HEK293T (cell line): ENCODE measurements around the gene ACP1.

Source experiments
- CTCF ChIA-PET: fragments of 350-600 bp; formaldehyde crosslinking; extraction: SDS; loops from one replicate; lab custom pipeline; 2021; ENCODE audit warnings: antibody characterized with exemption, inconsistent platforms; lab: Yijun Ruan, JAX
- POLR2A ChIA-PET: fragments of 350-600 bp; formaldehyde crosslinking; extraction: SDS; loops from one replicate; lab custom pipeline; 2020; ENCODE audit warnings: antibody characterized with exemption, inconsistent platforms; lab: Yijun Ruan, JAX
- DNase-seq: peaks from one replicate; pipeline ENCODE4 v3.0.0; 2012; ENCODE audit warnings: mixed read lengths; ENCODE audit errors: extremely low spot score
- ARNT ChIP-seq: fragments of 450-650 bp; IDR thresholded peaks from 2 replicates; pipeline ENCODE4 v1.6.1; 2017; ENCODE audit warnings: mild to moderate bottlenecking
- BHLHE40 ChIP-seq: fragments of 450-650 bp; IDR thresholded peaks from 2 replicates; pipeline ENCODE4 v1.6.1; 2016; ENCODE audit warnings: mild to moderate bottlenecking, moderate library complexity, borderline replicate concordance
- CTBP1 ChIP-seq: fragments of 450-650 bp; IDR thresholded peaks from 2 replicates; pipeline ENCODE4 v1.6.1; 2016; ENCODE audit warnings: borderline replicate concordance
- ELF4 ChIP-seq: fragments of 450-650 bp; IDR thresholded peaks from 2 replicates; pipeline ENCODE4 v1.6.1; 2017; ENCODE audit warnings: antibody characterized with exemption
- FOXA1 ChIP-seq: fragments of 450-650 bp; IDR thresholded peaks from 2 replicates; pipeline ENCODE4 v1.6.1; 2016; ENCODE audit warnings: mild to moderate bottlenecking
- FOXK2 ChIP-seq: fragments of 450-650 bp; IDR thresholded peaks from 2 replicates; pipeline ENCODE4 v1.6.1; 2016; ENCODE audit warnings: mild to moderate bottlenecking
- FOXM1 ChIP-seq: fragments of 450-650 bp; IDR thresholded peaks from 2 replicates; pipeline ENCODE4 v1.6.1; 2017; ENCODE audit warnings: mild to moderate bottlenecking, borderline replicate concordance
- HDGF ChIP-seq: fragments of 450-650 bp; IDR thresholded peaks from 2 replicates; pipeline ENCODE4 v1.6.1; 2017; ENCODE audit warnings: antibody characterized with exemption, borderline replicate concordance
- L3MBTL2 ChIP-seq: fragments of 450-650 bp; conservative IDR thresholded peaks from 2 replicates; pipeline ENCODE4 v1.6.1; 2016; ENCODE audit warnings: mild to moderate bottlenecking
- LEF1 ChIP-seq: fragments of 450-650 bp; IDR thresholded peaks from 2 replicates; pipeline ENCODE4 v1.6.1; 2017; ENCODE audit warnings: mild to moderate bottlenecking, borderline replicate concordance
- NFRKB ChIP-seq: fragments of 450-650 bp; IDR thresholded peaks from 2 replicates; pipeline ENCODE4 v1.6.1; 2016; ENCODE audit warnings: mild to moderate bottlenecking, moderate library complexity
- SP1 ChIP-seq: fragments of 450-650 bp; IDR thresholded peaks from 2 replicates; pipeline ENCODE4 v1.6.1; 2017
- SUZ12 ChIP-seq: fragments of 450-650 bp; IDR thresholded peaks from 2 replicates; pipeline ENCODE4 v1.6.1; 2016; ENCODE audit warnings: mild to moderate bottlenecking
- TARDBP ChIP-seq: fragments of 450-650 bp; IDR thresholded peaks from 2 replicates; pipeline ENCODE4 v1.6.1; 2016
- ZNF384 ChIP-seq: fragments of 450-650 bp; IDR thresholded peaks from 2 replicates; pipeline ENCODE4 v1.6.1; 2016
- TF ChIP-seq, protein P1 (sequence below): fragments of 450-650 bp; IDR thresholded peaks from 2 replicates; pipeline ENCODE4 v1.6.1; 2016

The ACP1 gene

DNA sequence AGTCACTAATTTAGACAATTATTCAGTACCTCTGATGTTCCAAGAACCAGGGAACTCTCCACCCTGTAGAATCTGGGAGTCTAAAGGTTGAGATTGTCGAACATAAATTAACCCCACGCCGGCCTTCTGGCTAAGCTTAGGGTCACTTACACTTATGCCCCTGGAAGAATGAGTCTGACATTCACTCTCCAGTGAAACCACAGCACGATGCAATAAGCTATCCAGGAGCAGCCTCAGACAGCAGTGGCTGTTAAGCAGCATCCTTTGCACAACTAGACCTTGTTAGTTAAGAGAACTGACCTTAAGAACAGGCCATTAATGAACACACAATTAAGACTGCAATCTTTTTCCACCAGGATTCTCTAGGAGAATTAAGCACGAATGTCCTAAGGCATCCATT, 25.9 kb upstream of the ACP1 start:
- ChIA-PET CTCF (no interaction called here), POLR2A (no interaction called here)
- no peak for TF ChIP-seq FOXA1
- TF ChIP-seq BHLHE40: no peak
- no peak for TF ChIP-seq FOXK2
- DNase-seq: no peak

DNA sequence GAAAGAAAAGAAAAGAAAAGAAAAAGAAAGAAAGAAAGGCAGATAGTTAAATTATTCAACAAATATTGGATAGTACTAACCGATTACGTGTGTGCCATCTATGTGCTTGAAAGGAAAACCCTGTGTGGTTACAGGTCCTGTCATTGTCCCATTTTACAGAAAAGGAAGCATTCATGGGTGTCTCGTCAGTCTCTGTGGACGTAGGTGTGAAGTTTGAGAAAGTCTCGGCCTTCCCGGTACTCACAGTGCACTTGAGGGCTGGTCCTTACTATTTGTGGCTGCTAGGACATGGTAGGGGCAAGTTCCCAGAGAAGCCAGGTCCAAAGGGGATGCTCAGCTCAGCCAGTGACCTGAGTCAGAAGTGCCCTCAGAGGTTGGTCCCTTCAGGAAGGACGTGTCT, 20.2 kb upstream of the ACP1 start:
- ChIA-PET CTCF (interaction anchor here (0.6 kb wide), 1 partner anchor 40 kb away, joined by 3 read pairs; no protein-coding TSS in a partner anchor), POLR2A (no interaction called here)
- no peak for TF ChIP-seq LEF1
- TF ChIP-seq ARNT: no peak
- TF ChIP-seq FOXA1: no peak
- DNase-seq: no peak

DNA sequence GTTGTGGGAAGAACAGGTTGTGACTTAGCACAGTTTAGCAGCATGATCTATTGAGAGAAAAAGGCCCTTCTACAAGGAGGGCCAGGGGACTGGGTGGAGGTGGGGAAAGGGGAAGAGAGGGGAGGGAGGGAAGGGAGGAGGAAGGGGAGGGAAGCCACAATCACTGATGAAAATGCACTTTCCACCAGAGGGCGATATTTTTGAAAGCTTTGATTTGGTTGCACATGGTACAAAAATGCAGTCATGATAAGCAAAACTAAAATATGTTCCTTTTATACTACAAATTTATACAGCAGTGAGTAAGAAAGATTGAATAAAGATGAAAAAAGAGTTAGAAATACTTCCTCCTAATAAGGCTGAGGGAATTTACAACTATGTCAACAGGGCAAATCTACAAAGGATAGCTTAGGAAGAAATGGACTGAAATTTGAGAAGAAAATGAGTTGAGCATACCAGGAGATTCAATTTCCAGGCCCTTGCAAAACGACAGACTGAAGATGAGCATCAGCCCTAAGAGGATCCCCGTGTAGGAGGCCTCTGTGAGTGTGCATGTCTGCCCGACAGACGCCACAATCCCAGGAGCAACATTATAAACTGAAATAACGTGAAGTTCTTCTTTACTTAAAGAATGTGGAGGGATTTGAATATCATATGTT, 18.1 kb upstream of the ACP1 start:
- CTCF ChIA-PET: interaction anchor here (0.5 to 1.1 kb wide), 3 partner anchors 9 to 42 kb away, joined by 3 to 4 read pairs (median 3); no protein-coding TSS in a partner anchor
- peak; percentile 31 for DNase-seq
- POLR2A ChIA-PET: no interaction called here
- TF ChIP-seq BHLHE40 (no peak), L3MBTL2 (no peak), HDGF (no peak), SUZ12 (no peak), FOXA1 (no peak), NFRKB (no peak), ARNT (no peak), ZNF384 (no peak), FOXM1 (no peak), FOXK2 (no peak), ELF4 (no peak), LEF1 (no peak), TARDBP (no peak), SP1 (no peak), CTBP1 (no peak)
- TF ChIP-seq, protein P1, sequence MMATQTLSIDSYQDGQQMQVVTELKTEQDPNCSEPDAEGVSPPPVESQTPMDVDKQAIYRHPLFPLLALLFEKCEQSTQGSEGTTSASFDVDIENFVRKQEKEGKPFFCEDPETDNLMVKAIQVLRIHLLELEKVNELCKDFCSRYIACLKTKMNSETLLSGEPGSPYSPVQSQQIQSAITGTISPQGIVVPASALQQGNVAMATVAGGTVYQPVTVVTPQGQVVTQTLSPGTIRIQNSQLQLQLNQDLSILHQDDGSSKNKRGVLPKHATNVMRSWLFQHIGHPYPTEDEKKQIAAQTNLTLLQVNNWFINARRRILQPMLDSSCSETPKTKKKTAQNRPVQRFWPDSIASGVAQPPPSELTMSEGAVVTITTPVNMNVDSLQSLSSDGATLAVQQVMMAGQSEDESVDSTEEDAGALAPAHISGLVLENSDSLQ: no peak

DNA sequence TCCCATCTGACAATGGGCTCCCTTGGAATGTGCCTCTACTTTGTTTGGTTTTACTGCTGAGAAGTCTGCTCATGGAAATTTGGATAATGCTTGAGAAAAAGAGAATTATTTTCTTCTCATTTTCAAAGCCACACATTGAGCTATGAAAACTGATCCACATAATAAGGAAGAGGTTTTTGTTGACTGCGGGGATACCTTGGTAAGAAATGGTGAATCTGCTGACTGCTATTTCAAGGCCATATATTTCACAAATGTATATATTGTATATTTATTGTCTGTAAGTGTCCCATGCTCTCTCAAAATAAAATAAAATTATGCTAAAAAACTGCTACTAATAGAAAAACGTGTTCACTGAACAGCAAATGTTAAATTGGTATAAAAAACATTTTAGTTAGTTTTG, 16.0 kb upstream of the ACP1 start:
- DNase-seq: no peak
- TF ChIP-seq FOXA1 (no peak), SUZ12 (no peak), L3MBTL2 (no peak), ELF4 (no peak), NFRKB (no peak), LEF1 (no peak), FOXM1 (no peak), ZNF384 (no peak), HDGF (no peak), ARNT (no peak), CTBP1 (no peak), TARDBP (no peak), BHLHE40 (no peak), FOXK2 (no peak), SP1 (no peak)
- TF ChIP-seq, protein P1: no peak
- ChIA-PET CTCF (no interaction called here), POLR2A (no interaction called here)

DNA sequence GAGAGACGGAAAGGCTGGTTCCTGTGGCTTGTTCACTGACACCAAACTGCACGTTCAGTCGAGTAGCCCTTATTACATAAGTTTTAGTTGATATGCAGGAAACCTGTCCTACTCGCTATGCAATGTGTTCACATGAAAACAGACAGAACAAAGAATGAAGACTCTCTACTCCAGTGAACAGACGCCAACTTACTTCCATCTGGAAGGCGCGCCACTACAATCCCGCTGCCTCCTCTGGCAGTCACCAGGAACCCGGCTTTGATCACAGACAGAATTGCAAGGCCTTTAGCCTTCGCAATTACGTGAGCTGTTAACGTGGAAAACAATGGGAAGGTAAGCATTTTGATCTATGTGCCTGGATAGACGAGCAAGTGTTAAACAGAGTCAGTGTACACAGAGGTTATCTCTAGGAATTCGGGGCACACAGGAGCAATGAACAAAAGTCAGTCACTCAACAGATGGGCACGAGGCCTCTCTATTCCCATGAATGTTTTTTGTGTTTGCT, 15.2 kb upstream of the ACP1 start:
- POLR2A ChIA-PET: no interaction called here
- TF ChIP-seq ZNF384 (no peak), FOXM1 (no peak), ARNT (no peak), CTBP1 (no peak), SP1 (no peak), LEF1 (no peak), NFRKB (no peak), FOXA1 (no peak), SUZ12 (no peak), TARDBP (no peak), FOXK2 (no peak)
- TF ChIP-seq, protein P1: no peak
- DNase-seq: no peak
- CTCF ChIA-PET: no interaction called here

DNA sequence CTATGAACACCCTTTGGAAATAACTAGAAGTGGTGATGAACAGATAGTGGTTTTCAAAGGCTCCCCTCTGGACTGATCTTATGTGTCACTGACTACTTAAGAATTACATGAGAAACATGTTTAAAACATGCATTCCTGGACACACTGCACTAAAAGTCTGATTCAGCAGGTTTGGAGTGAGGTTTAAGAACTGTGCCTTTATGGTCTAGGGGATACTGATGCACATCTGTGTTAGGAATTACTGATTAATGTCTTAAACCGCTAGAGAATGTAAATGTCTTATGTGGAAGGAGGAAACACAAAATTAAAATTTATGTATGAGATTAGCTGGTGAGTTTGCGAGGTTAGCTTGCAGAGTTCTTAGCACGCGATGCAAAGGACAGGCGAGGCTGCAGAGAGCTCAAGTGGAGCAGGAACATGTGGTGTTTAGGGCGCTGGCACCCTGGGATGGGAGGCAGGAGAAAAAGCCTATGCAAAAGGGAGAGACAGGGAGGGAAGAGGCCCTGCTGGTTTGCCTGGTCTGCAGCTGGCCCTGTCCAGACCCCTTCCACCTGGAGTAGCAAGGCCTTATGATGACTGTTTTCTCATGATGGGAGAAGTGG, 12.6 kb upstream of the ACP1 start:
- DNase-seq: no peak
- ChIA-PET POLR2A (no interaction called here), CTCF (no interaction called here)
- no peak for TF ChIP-seq ELF4
- TF ChIP-seq NFRKB: no peak
- no peak for TF ChIP-seq ZNF384
- TF ChIP-seq FOXA1: no peak
- TF ChIP-seq FOXK2: no peak
- no peak for TF ChIP-seq LEF1
- no peak for TF ChIP-seq HDGF

DNA sequence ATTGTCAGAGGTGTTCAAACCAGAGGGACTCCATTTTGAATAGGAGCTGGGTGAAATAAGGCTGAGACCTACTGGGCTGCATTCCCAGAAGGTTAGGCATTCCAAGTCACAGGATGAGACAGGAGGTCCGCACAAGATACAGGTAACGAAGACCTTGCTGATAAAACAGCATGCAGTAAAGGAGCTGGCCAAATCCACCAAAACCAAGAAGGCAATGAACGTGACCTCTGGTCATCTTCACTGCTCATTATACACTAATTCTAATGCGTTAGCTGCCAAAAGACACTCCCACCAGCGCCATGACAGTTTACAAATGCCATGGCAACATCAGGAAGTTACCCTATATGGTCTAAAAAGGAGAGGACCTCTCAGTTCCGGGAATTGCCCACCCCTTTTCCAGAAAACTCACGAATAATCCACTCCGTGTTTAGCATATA, 11.5 kb upstream of the ACP1 start:
- POLR2A ChIA-PET: no interaction called here
- CTCF ChIA-PET: no interaction called here
- no peak for DNase-seq
- TF ChIP-seq HDGF (no peak), FOXA1 (no peak), ELF4 (no peak), CTBP1 (no peak), BHLHE40 (no peak), LEF1 (no peak), TARDBP (no peak), SP1 (no peak), SUZ12 (no peak), ARNT (no peak), NFRKB (no peak)
